ENCODE results near the gene HSBP1L1.
A peak's percentile ranks its signal among the peaks of the same experiment; 100 is the strongest.

Gene HSBP1L1

DNA sequence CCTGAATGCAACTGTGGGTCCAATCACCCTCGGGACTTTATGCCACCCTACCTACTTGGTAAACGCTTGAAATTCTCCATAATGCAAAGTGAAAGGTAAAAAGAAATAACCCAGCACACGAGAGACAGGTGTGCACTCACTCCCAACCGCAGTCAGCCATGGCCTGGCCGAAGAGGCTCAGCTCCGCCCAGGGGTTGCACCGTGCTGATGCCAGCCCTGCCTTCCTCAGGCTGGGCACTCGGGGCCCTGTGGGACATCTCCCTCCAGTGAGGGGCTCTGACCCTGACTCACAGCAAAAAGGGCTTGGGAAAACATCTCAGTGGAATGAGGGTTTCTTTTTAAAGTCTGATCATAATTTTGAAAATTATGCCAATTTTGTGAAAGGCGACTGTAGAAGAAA, 26.2 kb upstream of the HSBP1L1 start:
- H3K36me3 Mint-ChIP-seq, result peaks cover 33% of the 10 kb centered on the region
- H3K9me3 Mint-ChIP-seq (ENCODE audit: low read depth), result peaks cover 6% of the 10 kb centered on the region
- H3K27me3 Mint-ChIP-seq, result no peaks in the 10 kb centered on the region
- no peak overlapping the region for H3K27ac Mint-ChIP-seq
- H3K4me1 Mint-ChIP-seq (ENCODE audit: low read depth), result peaks cover 11% of the 10 kb centered on the region
- H3K4me3 Mint-ChIP-seq, result no peak overlapping the region

DNA sequence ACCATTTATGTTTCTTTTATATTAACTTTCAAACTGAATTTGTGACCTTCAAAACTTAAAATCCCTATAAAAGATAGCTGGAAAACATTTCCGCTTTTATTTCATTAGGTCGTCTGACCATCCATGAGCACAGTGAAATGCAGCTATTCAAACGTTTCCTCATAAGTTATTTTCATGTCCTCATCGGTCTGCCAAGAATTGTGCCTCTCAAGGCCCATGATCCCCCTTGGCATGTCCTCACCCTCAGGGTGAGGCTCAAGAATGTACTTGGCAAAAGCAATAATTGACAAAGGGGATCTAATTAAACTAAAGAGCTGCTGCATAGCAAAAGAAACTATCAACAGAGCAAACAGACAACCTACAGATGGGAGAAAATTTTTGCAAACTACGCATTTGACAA, 25.3 kb upstream of the HSBP1L1 start:
- Mint-ChIP-seq H3K36me3 (peaks cover 25% of the 10 kb centered on the region), H3K4me3 (no peak overlapping the region), H3K27me3 (no peaks in the 10 kb centered on the region), H3K9me3 (ENCODE audit: low read depth) (no peaks in the 10 kb centered on the region), H3K4me1 (ENCODE audit: low read depth) (peaks cover 13% of the 10 kb centered on the region), H3K27ac (no peak overlapping the region)

GRCh38 chr18:79940126-79940813, 24.2 kb upstream of the HSBP1L1 start:
- H3K27me3 Mint-ChIP-seq, result no peaks in the 10 kb centered on the region
- H3K27ac Mint-ChIP-seq, result no peak overlapping the region
- H3K9me3 Mint-ChIP-seq (ENCODE audit: low read depth), result no peaks in the 10 kb centered on the region
- H3K36me3 Mint-ChIP-seq, result peaks cover 21% of the 10 kb centered on the region
- H3K4me3 Mint-ChIP-seq, result no peak overlapping the region
- H3K4me1 Mint-ChIP-seq (ENCODE audit: low read depth), result peaks cover 24% of the 10 kb centered on the region

- Mint-ChIP-seq H3K27ac (no peak overlapping the region), H3K9me3 (ENCODE audit: low read depth) (no peaks in the 10 kb centered on the region), H3K4me3 (no peak overlapping the region), H3K4me1 (ENCODE audit: low read depth) (peaks cover 27% of the 10 kb centered on the region), H3K27me3 (no peaks in the 10 kb centered on the region), H3K36me3 (peaks cover 15% of the 10 kb centered on the region)
Observed at GRCh38 chr18:79940814-79941472, 23.5 kb upstream of the HSBP1L1 start.

GRCh38 chr18:79941473-79942119, 22.8 kb upstream of the HSBP1L1 start:
- Mint-ChIP-seq H3K4me3 (no peak overlapping the region), H3K27ac (no peak overlapping the region), H3K36me3 (peaks cover 12% of the 10 kb centered on the region), H3K27me3 (no peaks in the 10 kb centered on the region), H3K9me3 (ENCODE audit: low read depth) (no peaks in the 10 kb centered on the region), H3K4me1 (ENCODE audit: low read depth) (peaks cover 32% of the 10 kb centered on the region)

DNA sequence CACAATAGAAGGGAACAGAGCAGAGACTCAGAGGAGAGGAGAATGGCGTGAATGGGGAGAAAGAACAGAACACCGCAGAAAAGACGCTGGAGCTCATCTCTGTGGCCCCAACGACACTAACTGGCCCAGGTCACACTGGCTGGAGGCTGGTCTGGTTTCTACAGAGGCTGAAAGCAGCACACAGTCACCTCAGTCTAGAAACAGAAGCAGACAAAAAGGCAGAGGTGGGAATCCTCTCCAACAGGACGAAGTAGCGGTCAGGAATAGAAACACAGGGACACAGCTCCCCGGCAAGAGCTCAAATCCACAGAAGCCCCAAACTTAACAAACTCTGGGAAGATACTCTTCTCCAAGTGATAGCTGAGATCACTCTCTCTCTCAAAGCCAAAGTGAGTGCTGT, 22.2 kb upstream of the HSBP1L1 start:
- Mint-ChIP-seq H3K27me3 (no peaks in the 10 kb centered on the region), H3K36me3 (peaks cover 12% of the 10 kb centered on the region), H3K9me3 (ENCODE audit: low read depth) (no peaks in the 10 kb centered on the region), H3K4me3 (no peak overlapping the region), H3K27ac (peak overlapping the region; percentile 16), H3K4me1 (ENCODE audit: low read depth) (peaks cover 35% of the 10 kb centered on the region)

DNA sequence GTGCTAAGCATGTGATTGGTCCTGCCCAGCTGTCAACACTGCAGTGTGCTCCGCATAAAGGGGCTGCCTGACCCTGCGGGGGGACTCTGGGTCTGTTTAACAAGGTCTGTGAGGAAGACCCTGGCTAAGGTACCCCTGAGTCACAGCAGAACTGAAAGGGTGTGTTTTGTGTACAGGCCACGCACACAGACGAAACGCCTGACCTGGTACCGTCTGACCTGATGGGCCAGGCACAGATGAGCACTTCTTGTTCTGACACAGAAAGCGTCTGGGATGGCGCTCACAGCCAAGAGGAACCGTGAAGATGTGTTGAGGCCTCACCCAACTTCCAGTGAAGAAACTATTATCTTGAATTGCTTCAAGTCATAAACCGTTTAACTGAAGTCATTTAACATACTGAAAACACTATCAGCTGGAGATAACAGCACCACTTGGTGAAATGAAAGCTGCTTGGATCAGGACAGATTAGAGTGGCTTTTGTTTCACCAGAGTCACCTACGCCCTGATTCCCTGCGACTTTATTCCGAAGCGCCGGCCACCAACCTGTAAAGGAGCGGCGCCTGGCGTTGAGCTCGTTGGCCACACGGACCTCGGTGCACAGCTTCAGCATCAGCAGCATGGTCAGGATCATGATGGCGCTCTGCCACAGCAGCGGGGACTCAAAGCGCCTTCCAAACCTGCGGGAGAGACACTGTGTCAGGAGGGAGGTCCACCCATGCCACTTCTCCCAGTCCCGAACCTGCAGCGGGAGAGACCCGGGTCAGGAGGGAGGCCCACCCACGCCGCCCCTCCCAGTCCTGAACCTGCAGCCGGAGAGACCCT, 21.4 kb upstream of the HSBP1L1 start:
- Mint-ChIP-seq H3K27me3 (no peaks in the 10 kb centered on the region), H3K4me1 (ENCODE audit: low read depth) (peaks cover 33% of the 10 kb centered on the region), H3K4me3 (no peak overlapping the region), H3K9me3 (ENCODE audit: low read depth) (no peaks in the 10 kb centered on the region), H3K36me3 (peaks cover 8% of the 10 kb centered on the region), H3K27ac (no peak overlapping the region)

- Mint-ChIP-seq H3K4me3 (no peak overlapping the region), H3K27me3 (no peaks in the 10 kb centered on the region), H3K36me3 (peaks cover 8% of the 10 kb centered on the region), H3K4me1 (ENCODE audit: low read depth) (peaks cover 39% of the 10 kb centered on the region), H3K9me3 (ENCODE audit: low read depth) (no peaks in the 10 kb centered on the region), H3K27ac (no peak overlapping the region)
Observed at GRCh38 chr18:79943608-79944125, 20.8 kb upstream of the HSBP1L1 start.

DNA sequence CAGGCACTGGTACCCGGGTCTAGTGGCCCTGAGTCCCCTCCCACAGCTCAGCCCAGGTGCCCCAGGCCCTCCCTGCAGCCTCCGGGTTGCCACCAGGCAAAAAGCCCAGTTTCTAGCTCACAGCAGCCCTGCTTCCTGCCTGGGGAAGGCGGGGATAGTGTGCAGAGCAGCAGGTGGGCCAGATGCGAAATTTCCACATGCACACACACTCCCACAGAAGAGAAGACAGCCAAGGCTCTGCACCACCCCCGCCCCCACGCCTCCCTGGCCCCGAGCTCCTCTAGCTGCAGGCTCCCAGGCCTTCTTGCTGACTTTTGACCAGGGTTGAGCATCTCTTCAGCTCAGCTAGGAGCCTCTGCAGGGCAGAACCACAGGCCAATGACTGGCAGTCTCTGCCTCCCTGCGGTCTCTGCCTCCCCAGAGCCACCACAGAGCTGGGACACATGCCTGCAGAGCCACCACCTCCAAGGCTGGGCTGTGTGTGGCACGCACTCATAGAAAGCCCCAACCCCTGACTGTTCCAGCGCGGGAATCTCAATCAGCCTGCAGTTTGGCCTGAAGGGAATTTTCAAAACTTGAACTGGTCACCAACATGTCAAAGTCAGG, 20.2 kb upstream of the HSBP1L1 start:
- Mint-ChIP-seq H3K36me3 (peaks cover 7% of the 10 kb centered on the region), H3K4me1 (ENCODE audit: low read depth) (peaks cover 41% of the 10 kb centered on the region), H3K27me3 (no peaks in the 10 kb centered on the region), H3K27ac (peak overlapping the region; percentile 58), H3K9me3 (ENCODE audit: low read depth) (no peaks in the 10 kb centered on the region), H3K4me3 (peak overlapping the region; percentile 59)

DNA sequence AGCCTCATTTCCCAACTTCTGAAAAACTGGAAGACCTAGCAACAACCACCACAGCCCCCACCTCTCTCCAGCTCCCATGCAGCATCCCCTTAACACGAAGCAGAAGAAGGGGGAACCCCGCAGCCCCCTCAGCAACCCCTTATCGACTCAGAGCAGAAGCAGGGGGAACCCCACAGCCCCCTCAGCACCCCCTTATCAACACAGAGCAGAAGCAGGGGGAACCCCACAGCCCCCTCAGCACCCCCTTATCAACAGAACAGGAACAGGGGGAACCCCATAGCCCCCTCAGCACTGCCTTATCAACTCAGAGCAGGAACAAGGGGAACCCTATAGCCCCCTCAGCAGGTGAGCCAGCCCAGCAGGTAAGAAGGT, 19.7 kb upstream of the HSBP1L1 start:
- Mint-ChIP-seq H3K9me3 (ENCODE audit: low read depth) (no peaks in the 10 kb centered on the region), H3K27me3 (no peaks in the 10 kb centered on the region), H3K4me3 (peak overlapping the region; percentile 59), H3K27ac (peak overlapping the region; percentile 58), H3K36me3 (peaks cover 2% of the 10 kb centered on the region), H3K4me1 (ENCODE audit: low read depth) (peaks cover 44% of the 10 kb centered on the region)

- no peaks in the 10 kb centered on the region for H3K36me3 Mint-ChIP-seq
- no peaks in the 10 kb centered on the region for H3K9me3 Mint-ChIP-seq (ENCODE audit: low read depth)
- H3K27ac Mint-ChIP-seq, result no peak overlapping the region
- peaks cover 48% of the 10 kb centered on the region for H3K4me1 Mint-ChIP-seq (ENCODE audit: low read depth)
- no peaks in the 10 kb centered on the region for H3K27me3 Mint-ChIP-seq
- H3K4me3 Mint-ChIP-seq, result no peak overlapping the region
Observed at GRCh38 chr18:79945118-79946042, 19.1 kb upstream of the HSBP1L1 start.

DNA sequence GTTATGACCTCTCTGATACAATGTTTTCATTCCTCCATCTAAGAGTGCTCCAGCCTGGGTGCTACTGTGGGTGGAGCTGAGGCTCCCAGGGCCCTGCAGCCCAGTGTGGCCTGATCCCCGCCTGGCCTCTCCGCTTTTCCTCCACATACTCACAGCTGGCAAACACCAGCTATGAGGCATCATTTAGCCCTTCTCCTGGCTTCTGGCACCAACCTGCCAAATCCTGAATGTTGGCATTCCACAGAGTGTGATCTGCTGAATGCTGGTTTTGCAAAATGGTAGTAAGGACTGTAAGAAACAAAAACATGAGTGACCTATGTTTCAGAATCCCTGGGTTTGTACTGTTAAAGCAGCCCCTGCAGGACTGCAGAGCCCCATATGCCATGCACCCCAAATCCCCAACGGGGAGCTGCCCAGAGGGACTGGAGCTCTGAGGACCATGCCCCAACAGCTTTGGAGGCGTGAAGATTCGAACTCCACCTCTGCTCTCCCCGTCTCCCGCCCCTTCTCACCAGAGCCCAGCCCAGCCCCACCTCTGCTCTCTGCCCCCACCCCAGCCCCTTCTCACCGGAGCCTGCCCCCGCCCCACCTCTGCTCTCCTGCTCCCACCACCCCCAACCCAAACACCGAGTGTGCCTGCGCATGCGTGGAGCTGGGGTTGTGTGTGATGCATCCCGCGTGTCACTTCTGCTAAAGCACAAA, 17.2 kb upstream of the HSBP1L1 start:
- Mint-ChIP-seq H3K9me3 (ENCODE audit: low read depth) (no peaks in the 10 kb centered on the region), H3K36me3 (no peaks in the 10 kb centered on the region), H3K27me3 (no peaks in the 10 kb centered on the region), H3K4me1 (ENCODE audit: low read depth) (peaks cover 50% of the 10 kb centered on the region), H3K27ac (no peak overlapping the region), H3K4me3 (no peak overlapping the region)

DNA sequence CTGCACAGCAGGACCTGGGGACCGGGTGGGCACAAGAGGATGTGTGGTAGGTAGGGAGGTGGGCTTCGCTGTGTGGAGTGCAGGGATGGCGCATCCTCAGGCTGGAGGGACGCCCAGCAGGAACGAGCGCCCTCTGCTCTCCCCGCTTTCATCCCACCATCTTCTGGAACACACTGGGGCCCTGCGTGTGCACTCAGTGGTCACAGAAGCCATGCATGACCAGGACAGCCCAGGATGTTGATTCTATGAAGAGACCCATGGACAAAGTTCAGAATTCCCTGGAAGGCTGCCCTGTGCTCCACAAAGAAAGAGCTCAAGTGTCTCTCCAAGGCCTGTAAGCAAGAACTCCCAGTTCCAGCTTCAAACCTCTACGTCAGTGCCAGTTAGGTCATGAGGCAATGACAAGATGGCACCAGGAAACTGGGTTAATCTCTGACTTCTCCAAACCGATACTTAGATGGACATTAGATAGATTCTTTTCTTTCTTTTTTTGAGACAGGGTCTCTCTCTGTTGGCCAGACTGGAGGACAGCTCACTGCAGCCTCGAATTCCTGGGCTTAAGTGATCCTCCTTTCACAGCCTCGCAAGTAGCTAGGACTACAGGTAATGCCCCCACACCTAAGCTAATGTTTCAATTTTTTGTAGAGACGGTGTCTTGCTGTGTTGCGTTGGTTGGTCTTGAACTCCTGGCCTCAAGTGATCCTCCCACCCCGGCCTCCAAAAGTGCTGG, 16.4 kb upstream of the HSBP1L1 start:
- Mint-ChIP-seq H3K9me3 (ENCODE audit: low read depth) (no peaks in the 10 kb centered on the region), H3K27ac (no peak overlapping the region), H3K36me3 (no peaks in the 10 kb centered on the region), H3K4me3 (no peak overlapping the region), H3K4me1 (ENCODE audit: low read depth) (peaks cover 48% of the 10 kb centered on the region), H3K27me3 (no peaks in the 10 kb centered on the region)
